AG10803 (cell line): Measurements from ENCODE around the gene RPUSD3.

Experiments
- DNase-seq: peaks from one replicate; pipeline ENCODE4 v3.0.0; 2010; ENCODE audit warnings: low read depth
- H3K4me3 ChIP-seq: 2 replicates; pipeline ENCODE4 v1.5.1; 2011; ENCODE audit warnings: mild to moderate bottlenecking, low read length, control low read depth
- TF ChIP-seq, protein P1 (sequence below): conservative IDR thresholded peaks from 2 replicates; pipeline ENCODE4 v1.5.1; 2011; ENCODE audit warnings: mild to moderate bottlenecking, low read length, control low read depth, inconsistent platforms

RPUSD3 gene

GRCh38 chr3:9828801-9829755 is 14.7 kb downstream of the RPUSD3 start:
- TF ChIP-seq, protein P1, sequence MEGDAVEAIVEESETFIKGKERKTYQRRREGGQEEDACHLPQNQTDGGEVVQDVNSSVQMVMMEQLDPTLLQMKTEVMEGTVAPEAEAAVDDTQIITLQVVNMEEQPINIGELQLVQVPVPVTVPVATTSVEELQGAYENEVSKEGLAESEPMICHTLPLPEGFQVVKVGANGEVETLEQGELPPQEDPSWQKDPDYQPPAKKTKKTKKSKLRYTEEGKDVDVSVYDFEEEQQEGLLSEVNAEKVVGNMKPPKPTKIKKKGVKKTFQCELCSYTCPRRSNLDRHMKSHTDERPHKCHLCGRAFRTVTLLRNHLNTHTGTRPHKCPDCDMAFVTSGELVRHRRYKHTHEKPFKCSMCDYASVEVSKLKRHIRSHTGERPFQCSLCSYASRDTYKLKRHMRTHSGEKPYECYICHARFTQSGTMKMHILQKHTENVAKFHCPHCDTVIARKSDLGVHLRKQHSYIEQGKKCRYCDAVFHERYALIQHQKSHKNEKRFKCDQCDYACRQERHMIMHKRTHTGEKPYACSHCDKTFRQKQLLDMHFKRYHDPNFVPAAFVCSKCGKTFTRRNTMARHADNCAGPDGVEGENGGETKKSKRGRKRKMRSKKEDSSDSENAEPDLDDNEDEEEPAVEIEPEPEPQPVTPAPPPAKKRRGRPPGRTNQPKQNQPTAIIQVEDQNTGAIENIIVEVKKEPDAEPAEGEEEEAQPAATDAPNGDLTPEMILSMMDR, result no peak
- H3K4me3 ChIP-seq, result no peak overlapping the region
- DNase-seq, result no peak

DNA sequence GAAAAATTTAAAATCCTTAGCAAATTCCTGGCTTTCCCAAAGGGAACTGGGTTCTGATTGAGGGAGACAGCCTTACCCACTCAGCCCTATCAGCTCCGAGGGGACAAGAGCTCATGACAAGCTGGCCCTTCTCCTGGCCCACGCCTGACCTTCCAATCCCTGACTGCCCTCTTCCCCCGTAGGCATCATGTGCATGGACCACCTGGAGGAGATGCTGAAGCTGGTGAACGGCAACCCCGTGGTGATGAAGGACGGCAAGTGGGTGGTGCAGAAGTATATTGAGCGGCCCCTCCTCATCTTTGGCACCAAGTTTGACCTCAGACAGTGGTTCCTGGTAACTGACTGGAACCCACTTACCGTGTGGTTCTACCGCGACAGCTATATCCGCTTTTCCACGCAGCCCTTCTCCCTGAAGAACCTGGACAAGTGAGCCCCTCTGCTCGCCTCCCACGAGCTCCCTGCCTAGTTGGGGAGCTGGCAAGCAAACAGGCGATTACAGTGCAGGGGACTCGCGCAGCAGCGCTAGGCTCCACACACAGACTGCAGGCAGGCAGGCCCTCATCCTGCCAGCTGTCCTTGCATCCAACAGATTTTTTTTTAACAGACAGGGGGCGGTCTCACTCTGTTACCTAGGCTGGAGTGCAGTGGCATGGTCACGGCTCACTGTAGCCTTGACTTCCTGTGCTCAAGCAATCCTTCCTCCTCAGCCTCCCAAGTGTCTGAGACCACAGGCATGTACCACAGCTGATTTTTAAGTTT is 16.8 kb downstream of the RPUSD3 start:
- TF ChIP-seq, protein P1, result peak; percentile 29; the same call in 1 of the 2 replicates
- H3K4me3 ChIP-seq, result no peak overlapping the region
- DNase-seq, result no peak

DNA sequence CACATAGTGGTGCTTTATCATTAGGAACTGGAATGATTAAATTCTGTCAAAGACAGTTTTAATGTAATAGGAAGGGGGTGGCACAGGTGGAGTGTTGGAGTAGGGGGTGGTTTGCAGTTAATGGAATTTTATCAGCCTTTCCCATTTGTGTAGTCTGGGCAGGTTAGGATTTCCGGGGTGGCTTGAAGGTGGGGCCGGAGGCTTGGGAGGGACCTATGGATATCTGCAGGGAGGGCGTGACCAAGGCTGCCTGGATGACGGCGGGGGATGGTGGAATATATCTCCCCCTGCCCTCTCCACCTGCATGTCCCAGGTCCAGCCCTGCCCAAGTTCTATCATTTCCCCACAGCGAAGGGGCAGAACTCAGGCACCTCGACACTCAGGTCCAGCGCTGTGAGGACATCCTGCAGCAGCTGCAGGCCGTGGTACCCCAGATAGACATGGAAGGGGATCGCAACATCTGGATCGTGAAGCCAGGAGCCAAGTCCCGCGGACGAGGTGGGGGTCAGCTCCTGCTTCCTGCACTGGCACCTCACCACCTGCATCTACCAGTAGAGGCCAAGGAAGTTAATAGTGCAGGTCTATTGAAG is 18.3 kb downstream of the RPUSD3 start:
- TF ChIP-seq, protein P1, result no peak
- no peak overlapping the region for H3K4me3 ChIP-seq
- DNase-seq, result no peak

- H3K4me3 ChIP-seq, result no peak overlapping the region
- no peak for DNase-seq
- TF ChIP-seq, protein P1, result peak; percentile 33
Observed at GRCh38 chr3:9820946-9821345, 22.9 kb downstream of the RPUSD3 start.

DNA sequence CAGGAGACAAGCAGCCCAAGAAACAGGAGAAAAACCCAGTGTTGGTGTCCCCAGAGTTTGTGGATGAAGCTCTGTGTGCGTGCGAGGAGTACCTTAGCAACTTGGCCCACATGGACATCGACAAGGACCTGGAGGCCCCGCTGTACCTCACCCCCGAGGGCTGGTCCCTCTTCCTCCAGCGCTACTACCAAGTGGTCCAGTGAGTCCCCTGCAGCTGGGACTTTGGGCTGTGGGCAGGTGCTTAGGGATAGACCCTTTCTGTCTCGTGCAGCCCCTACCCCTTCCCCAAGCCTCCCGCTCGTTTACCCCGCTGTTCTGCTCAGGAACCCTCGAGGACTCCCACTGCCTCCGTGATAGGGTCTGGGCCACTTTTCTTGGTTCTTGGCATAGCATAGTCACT is 23.3 kb downstream of the RPUSD3 start:
- TF ChIP-seq, protein P1, result no peak
- DNase-seq, result no peak
- no peak overlapping the region for H3K4me3 ChIP-seq

- no peak overlapping the region for H3K4me3 ChIP-seq
- no peak for DNase-seq
- TF ChIP-seq, protein P1, result no peak
Observed at GRCh38 chr3:9818666-9819335, 25.0 kb downstream of the RPUSD3 start.
